ENCODE data around the gene TAF4.

The TAF4 gene

DNA sequence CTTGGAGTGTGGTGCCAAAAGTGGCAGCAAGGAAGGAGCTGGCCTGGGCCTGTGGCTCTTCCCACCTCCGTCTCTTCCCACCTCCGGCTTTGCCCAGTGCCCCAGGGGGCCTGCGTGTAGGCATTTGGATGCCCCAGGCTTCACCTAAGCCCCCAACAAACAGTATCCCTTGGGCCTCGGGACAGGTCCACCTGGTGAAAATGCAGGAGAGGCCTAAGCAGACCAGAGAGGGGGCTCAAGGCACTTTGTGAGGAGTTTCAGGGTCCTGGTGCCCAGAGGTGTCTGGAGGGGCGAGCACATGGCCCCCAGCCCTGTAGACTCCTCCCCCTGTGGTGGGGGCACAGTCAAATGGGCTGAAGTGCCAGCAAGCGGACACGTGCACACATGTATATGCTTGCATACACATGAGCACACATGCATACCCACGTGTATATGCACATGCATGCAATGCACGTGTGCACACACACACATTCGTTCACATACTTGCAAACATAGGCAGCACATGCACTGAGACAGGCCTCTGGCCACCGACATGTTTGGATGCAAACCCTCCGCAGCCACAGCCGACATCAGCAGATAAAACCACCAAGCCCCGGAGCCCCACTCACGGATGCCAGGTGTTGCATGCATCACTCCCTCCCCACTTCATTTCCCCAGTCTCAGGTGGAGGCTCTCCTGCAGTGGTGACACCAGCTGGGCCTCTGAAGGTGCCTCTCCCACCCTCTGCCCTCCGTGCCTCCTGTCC lies 124.5 kb downstream of the TAF4 start:
- DNase-seq, result no peak

DNA sequence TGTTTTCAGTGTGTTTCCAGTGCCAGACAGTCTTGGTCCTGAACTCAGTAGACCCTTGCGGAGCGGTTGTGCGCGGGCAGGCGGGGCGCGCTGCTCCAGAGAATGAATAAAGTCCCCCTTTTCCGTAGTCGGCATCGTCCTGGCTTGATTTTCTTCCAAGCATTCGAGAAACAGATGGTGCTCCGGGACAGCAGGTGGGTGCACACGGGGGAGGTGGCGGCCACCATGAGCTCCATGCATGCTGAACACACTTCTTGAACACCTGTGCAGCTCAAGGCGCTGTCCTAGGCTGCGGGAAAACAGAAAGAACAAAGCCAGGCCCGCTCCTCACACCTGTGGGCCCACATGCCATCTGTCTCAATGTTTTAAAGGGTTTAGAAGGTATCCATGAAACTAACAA lies 125.2 kb downstream of the TAF4 start:
- DNase-seq, result no peak

DNA sequence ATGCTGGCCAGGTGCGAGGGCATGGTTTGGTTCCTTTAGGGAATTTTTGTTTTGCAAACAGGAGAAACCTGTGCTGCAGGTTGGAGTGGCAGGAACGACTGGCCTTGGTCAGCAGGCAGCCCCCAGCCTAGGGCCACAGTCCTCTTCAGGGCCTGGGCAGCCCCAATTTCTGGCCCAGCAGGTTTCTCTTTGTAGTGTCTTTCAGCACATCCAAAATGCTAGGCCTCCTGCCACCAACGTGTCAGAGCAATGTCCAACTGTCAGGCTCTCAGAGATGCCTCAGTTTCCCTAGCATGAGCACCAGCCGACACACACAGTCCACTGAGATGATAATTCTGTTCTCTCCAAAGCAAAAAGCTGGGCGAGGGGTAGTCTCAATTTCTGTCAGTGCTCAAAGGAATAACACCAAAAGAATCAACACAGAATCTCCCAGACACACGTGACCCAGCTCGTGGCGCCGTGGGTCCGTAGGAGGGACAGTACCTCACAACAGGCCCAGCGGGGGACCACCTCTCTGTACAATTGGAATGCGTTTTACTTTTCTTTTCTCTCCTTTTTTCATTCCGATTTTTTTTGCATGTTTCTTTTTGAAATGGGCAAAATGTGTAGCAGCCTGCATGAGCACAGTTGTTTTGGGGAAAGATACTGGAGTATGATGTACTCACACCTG lies 125.9 kb downstream of the TAF4 start:
- DNase-seq, result no peak

DNA sequence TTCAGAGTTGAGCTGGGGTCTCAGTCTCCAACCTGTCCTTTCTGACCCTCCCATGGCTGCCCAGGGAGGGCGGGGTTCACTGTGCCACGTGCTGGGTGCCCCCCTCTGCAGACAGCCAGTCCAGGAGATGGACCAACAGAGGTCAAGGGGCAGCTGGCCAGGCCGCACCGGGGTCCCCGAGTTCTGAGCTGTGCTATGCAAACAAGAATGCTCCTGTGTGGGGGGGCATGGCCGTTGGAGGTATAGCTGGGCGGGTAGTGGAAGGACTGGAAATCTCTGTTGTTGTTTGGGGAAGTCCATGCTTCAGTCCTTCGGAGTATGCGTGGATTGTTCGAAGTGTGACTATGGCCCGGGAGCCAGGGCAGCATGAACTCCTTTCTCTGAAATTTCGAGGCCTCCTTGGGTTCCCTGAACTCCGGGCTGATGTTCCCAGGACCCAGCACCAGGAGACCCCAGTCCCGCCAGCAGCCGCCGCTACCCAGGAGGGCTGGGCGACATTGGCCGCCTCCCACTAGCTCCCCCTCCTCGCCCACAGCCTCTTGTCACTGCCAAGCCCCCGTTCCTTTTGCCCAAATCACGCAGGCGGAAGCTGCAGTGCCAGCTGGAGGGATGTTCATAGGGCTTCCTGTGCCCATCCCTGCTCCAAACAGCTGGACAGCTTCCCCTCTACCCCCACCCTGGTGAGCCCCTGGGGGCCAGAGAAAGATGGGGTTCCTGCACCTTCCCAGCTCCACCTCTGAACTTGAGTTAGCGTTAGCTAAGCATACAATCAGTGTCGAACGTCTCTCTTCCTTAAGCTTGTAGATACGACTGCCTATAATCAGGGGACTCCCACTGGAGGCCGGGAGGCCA lies 126.6 kb downstream of the TAF4 start:
- DNase-seq, result no peak

DNA sequence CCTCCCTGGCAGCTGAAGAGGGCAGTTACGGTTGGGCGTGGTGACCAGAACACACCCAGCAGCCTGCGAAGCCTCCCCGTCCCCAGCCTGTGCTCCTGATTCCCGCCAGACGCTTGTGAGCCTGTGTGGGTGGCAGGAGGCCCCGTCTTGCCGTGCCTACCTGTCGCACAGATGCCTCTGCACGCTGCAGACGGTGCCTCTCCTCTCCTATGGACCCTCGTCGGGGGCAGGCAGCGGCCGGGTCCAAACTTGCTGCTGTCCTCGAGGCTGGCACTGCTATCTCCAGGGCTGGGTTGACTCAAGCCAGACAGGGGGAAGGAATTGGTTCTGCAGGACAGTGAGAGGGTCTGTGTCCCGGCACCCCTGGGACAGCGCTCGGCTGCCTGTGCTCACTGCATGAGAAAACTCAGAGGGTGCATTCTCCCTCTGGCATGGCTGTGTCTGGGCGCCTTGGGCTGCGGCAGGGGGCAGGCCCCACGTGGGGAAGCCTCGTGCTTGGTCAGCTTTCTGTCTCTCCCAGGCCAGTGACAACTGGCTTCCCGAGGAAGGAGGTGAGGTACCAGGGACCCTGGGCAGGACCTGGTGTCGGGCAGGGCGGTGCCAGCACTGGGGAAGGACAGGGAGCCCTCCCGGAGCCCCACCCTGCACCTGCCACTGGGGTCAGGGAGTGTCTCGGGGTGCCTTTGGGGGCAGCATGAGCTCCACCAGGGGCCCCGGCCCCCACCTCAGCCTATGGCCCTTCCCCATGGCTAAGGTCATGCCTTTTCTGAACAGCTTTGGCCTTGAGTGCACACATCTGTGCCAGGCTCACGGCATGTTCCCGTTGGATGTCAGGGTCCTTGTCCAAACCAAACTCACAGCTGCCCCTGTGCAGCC lies 127.5 kb downstream of the TAF4 start:
- DNase-seq, result no peak

DNA sequence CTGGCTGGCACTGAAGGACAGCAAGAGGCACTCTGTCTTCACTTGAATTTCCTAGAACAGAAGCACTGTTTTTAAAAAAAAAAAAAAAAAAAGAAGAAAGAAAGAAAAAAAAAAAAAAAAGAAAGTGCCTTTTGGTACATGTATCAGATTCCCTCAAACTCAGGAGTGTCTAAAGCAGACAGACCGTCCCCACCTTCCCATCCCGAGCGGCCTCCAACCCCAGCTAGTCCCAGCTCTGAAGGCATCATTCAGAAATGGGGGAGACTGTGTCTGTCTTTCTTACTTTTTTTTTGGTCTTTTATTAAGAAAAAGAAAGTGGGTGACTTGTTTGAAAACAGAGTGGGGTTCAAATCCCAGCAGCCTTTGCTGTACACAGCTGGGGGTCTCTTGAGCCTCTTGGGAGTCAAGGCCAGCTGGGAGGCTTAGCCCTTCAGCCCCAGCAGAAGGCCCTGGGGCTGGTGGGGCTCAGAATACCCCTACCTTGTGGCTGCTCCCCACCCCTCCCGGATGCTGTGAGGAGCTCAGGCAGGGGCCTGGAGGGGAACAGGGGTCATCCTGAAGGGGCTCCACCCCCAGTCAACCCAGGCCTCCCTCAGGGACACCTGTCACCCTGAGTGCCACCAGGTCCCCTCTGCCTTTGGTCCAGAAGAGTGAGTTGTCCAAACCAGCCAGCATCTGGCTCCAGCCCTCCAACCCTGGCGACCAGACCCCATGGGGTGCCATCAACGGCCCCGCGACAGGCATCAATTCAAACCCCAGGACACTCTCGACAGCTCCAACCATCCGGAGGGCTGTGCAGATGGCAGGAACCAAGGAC lies 128.3 kb downstream of the TAF4 start:
- no peak for DNase-seq

DNA sequence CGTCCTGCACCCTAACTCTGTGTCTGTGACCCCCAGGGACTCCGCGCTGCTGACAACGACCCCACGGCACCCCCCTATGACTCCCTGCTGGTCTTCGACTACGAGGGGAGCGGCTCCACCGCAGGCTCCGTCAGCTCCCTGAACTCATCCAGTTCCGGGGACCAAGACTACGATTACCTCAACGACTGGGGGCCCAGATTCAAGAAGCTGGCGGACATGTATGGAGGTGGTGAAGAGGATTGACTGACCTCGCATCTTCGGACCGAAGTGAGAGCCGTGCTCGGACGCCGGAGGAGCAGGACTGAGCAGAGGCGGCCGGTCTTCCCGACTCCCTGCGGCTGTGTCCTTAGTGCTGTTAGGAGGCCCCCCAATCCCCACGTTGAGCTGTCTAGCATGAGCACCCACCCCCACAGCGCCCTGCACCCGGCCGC lies 129.0 kb downstream of the TAF4 start:
- DNase-seq, result no peak

DNA sequence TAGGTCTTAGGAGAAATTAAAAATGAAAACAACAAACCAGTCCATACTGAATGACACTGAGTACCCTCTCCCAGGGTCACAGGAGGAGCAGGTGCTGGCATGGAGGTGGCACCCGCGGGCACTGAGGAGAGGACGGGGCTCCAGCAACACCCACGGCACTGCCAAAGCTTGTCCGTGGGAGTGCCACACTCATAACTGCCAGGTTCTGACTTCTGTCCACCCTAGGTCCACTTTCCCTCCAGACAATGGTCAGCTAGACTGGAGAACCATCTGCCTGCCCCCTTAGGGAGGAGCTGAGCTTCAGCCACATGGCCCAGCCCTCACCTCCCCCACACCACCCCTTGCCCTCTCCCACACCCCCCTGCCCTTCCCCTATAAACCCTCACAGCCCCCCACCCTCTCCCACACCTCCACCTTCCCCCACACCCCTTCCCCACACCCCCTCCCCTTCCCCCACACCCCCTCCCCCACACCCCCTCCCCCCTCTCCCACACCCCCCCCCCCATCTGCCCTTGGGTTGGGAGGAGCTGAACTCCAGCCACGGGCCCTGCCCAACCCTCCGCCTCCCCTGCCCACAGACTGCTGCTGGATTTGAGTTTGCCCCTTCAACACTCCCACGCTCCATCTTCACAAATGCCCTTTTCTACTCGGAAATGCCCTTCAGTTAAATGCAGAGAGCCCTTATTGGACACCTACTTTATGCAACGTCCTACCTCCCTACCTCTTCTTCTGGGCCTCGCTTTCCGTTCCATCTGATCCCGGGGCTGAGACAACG lies 129.6 kb downstream of the TAF4 start:
- DNase-seq, result no peak

DNA sequence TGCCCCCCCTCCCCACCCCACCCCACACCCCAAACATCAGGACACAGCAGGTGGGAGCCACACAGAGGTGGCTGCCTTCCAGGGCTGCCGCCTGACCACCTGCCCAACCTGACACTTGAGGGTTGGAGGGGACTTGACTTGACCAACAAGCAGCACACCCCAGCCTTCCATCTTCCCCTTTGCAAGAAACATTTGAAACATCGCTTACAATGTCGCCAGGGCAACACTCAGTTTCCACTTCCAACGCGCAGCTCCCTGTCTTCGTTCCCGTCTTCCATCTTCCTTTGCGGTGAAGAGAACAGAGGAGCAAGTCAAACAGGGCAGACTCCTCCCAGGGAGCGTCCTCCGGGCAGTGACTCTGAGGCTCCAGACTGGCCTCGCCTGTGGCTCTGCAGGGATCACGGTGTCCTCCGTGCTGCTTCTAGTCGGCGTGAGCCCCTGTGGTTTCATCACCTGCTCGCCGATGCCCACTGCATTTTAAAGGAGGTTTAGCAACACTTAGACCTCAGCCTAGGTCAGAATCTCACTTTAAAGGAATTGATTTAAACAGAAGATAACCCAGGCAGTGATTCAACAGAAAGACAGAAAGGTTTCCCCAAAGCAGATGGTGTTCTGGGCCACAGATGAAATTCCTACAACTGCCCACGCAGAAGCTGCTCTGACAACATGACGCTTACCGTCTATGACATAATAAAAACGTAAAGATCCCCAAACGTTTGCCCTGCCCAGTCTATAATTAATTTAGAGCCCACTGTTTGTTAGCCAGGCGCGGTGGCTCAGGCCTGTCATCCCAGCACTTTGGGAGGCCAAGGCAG lies 130.8 kb downstream of the TAF4 start:
- no peak for DNase-seq

DNA sequence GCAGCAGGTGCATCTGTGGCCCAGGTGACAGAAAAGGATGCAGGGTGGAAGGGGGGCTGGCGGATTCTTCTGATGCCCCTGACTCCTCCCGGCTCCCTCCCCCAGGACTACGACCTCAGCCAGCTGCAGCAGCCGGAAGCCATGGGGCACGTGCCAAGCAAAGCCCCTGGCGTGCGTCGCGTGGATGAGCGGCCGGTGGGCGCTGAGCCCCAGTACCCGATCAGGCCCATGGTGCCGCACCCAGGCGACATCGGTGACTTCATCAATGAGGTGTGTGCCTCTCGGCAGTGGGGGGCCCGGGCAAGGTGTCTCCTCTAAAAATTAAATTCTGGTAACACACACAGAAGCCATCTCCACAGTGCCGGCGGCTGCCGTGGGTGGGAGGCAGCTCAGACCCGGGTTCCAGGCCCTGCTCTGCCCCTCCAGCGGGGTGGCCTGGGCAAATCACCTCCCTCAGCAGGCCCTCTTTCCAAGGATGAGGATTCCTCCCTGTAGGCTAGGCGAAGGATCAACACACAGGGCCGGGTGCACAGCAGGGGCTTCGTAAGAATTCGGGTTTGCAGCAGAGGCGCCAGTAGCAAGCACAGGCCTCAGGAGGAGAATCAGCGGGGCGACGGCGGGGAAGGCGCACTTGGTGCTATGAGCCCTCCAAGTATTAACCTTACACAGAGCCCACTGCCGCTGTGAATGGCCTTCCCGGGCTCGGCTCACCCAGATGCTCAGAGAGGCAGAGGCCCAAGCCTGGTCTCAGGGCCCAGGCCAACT lies 131.5 kb downstream of the TAF4 start:
- no peak for DNase-seq

DNA sequence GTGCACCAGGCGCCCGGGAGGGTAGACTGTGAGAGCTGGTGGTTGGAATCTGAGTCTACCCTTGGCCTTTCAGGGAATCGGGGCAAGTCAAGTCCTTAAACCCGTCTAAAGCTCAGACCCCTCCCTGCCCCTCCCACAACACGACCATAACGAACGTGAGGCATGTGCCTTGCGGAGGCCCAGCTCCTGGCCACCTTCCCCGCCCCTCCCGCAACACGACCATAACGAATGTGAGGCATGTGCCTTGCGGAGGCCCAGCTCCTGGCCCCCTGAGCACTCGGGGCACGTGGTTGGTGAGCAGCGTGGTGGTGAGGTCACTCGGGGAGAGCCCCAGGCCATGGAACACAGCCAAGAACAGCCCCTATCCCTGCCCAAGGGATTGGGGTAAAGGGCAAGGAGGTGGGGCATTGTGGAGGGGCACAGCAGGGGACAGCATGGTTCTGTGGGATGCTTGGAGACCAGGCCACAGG lies 132.2 kb downstream of the TAF4 start:
- no peak for DNase-seq

DNA sequence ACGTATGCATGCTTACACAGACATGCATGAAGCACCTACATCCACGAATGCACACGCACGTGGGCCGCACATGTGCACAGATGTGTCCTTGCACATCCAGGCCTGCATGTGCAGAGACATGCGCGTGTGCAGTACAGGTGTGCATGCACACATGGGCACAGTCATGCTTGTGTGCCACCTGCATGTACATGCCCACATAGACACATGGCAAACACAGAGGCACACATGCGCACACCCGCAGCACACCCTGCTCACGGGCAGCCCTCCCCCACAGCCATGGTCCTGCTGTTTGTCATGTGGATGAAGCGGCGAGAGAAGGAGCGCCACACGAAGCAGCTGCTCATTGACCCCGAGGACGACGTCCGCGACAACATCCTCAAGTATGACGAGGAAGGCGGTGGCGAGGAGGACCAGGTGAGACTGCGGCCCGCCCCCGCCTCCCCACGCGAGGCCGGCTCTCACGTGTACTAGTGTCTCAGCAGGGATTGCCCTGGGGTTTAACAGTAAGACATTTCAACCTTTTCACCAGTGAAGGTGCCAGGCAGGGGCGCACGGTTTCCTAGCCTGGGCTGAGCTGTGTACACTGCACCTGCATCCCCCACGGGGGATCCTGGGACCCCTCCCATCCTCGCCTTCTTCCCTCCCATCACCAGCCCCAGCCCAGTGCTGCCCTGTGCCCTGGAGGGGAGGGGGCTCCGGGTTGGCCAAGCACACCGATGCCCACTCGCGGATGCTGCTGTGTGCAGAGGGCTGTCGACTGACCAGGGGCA lies 132.8 kb downstream of the TAF4 start:
- no peak for DNase-seq

DNA sequence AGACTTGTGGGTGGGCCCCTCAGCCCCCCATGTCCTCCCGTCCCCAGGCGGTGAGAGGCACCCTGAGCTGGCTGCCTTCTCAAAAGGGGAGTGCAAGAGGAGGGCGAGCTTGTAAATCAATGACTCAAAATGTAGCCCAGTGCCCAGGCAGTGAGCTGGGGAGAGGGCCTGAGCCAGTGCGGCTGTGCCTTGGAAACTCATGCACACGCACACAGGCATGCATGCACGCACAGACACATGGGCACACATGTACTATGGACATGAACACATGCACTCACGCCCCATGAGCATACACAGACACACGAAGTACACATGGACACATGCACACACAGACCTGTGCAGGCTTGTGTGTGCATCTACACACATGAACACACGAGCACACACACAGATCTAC lies 133.5 kb downstream of the TAF4 start:
- DNase-seq, result no peak

DNA sequence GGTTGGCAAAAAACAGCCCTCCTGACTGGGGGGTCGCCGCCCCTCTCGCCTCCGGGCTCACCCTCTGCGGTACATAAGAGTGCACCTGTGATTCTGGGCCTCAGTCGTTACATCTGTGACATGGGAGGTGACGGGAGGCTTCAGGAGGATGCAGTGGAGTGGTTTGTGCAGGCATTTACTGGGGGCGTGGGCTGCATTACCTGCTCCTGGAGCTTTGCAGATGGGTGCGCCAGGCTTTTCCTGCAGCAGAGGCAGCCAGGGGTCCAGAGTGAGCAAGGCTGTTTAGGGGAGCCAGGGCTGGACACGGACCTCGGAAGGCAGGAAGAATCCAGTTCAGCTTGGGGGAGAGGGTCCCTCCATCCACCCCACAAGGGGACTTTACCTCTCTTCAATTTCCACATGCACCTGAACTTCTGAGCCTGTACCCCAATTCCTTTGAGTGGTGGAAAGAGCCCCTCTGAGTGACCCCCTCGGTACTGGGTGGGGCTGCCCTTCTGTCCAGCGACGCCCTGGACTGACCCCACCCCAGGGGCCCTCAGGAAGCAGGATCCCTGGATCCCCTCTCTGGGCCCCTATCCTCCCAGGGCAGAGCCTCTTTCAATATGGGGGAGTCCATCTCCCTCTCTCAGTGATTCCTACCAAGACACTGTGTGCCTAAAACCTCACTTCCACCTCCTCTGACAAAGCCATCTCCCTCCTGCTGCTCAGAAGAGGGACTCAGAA lies 134.0 kb downstream of the TAF4 start:
- DNase-seq, result no peak

DNA sequence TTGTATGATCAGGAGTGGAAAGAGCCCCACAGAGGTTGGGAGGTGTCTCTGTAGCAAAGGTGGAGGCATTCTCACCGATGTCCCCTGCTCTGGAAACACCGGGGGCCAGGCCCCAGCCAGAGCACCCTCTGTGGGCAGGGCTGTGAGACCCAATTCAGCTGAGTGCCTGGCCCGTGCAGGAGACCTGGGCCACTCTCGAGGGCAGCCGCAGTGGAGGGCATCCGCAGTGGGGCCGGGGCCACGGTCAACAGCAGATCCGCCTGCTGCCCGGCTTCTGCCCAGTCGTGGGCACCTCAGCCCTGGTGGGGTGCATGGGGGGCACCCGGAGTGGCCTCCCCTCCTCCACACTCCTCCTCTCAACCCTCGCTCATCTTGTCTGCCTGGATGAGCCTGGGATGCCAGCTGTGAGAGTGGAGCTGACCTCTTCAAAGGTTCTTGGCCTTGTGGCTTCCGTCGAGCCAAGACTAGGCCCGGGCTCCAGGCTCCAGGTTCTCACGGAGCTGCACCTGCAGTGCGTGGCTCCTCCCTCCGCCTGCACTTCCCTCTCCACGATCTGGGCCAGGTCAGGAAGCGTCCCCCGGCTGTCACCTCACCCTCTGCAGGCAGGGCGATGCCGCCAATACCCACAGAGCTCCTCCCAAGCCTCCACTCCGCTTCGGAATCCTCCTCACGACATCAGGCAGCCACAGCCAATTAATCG lies 134.8 kb downstream of the TAF4 start:
- DNase-seq, result no peak

DNA sequence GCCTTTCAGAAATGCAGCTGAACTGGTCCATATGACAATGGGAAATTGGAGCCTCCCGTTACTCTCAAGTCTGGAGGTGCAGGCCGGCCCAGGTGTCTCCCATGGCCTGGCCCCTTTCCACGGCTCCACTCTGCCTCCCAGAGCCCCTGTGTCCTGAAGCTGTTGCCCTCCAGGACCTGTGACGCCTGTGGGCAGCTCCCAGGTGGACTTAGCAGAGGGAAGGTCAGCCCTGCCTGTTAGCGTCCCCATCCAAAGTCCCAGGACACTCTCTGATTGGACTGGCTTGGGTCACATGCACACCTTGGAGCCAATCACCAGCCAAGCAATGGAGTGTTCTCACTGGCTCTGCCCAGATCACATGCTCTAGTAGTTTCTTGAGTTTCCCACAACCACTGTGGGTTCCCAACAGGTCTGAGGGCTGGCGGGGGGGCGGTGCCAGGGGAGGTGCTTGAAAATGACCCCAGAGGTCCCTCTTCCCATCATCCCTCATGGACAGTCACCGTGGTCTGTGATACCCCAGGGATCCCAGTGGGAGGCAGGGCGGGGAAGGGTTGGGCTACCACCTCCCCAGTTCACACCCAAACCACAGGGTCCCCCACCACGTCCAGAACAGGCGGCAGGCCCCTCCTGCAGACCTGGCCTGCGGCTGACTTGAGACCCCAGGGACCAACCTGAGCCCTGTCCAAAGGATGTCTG lies 135.6 kb downstream of the TAF4 start:
- no peak for DNase-seq

Data from EL (cell line).